Adrenal gland (tissue), 5 donors: ENCODE data around the gene KDM6B.

Source experiments
- CTCF ChIP-seq, 6 experiments: fragments of 450-650 bp in 4 of 6; fragments of 200-600 bp in 2 of 6; sonication (generic) in 1 of 6; IDR thresholded peaks; 1 replicate in 5 of 6; 2 replicates in 1 of 6; pipeline versions ENCODE4 v1.5.1 to v1.8.0; 2016 to 2021; ENCODE audit warnings: antibody characterized with exemption in 6 of 6, mild to moderate bottlenecking in 2 of 6, moderate library complexity in 1 of 6
- POLR2A ChIP-seq, 2 donors: fragments of 450-650 bp; IDR thresholded peaks; one replicate each; pipeline ENCODE4 v1.6.1; 2017; ENCODE audit warnings: antibody characterized with exemption in 2 of 2, mild to moderate bottlenecking in 2 of 2, moderate library complexity in 1 of 2
- donor health status: DM: no; HTN: no; CAD: no.

GRCh38 chr17:7849751-7850504 is 15.9 kb downstream of the KDM6B start:
- TF ChIP-seq CTCF (IDR thresholded peaks at IDR 0.05) (no peak), POLR2A (IDR thresholded peaks at IDR 0.05) (no peak)
